Activated T-helper 1 cell treated with anti-CD3 and anti-CD28 coated beads, Interleukin-2, amount 50 U/mL, for 16 hours (primary cell): ENCODE data around the gene HDGFL2.

Experiments
- DNase-seq, 2 donors: peaks; one replicate each; pipeline ENCODE4 v3.0.0-alpha.2; 2020; ENCODE audit warnings: low read depth in 1 of 2, low spot score in 1 of 2

The HDGFL2 gene

GRCh38 chr19:4444765-4445741 is 27.0 kb upstream of the HDGFL2 start:
- no peak for DNase-seq

- DNase-seq, result no peak
These were observed 26.0 kb upstream of the HDGFL2 start for GRCh38 chr19:4445963-4446703.

GRCh38 chr19:4446704-4447200 is 25.3 kb upstream of the HDGFL2 start:
- no peak for DNase-seq

- DNase-seq, result no peak
These were observed 24.6 kb upstream of the HDGFL2 start for GRCh38 chr19:4447327-4448146.

- DNase-seq, result no peak
These were observed 23.7 kb upstream of the HDGFL2 start for GRCh38 chr19:4448147-4448985.

- no peak for DNase-seq
These were observed 23.0 kb upstream of the HDGFL2 start for GRCh38 chr19:4449022-4449638.

GRCh38 chr19:4449639-4450028 is 22.5 kb upstream of the HDGFL2 start:
- no peak for DNase-seq

- no peak for DNase-seq
These were observed 19.7 kb upstream of the HDGFL2 start for GRCh38 chr19:4452230-4452990.

GRCh38 chr19:4453232-4454179 is 18.6 kb upstream of the HDGFL2 start:
- no peak for DNase-seq

- DNase-seq, result no peak
These were observed 17.1 kb upstream of the HDGFL2 start for GRCh38 chr19:4454747-4455718.

GRCh38 chr19:4455719-4456475 is 16.2 kb upstream of the HDGFL2 start:
- no peak for DNase-seq

GRCh38 chr19:4456476-4456842 is 15.6 kb upstream of the HDGFL2 start:
- no peak for DNase-seq

GRCh38 chr19:4456843-4457653 is 15.0 kb upstream of the HDGFL2 start:
- peak in 1 of 2 donors; percentile 46 for DNase-seq

GRCh38 chr19:4457654-4458395 is 14.3 kb upstream of the HDGFL2 start, which contains the start of gene UBXN6:
UBXN6 (minus strand) TSS chr19:4457794; CDS start chr19:4457697, 97 bp downstream.
- peak; percentile 96 for DNase-seq
